Airway epithelial cell (primary cell): ENCODE measurements around the gene WWC1. TPM values are rescaled to one million over a fixed set of nuclear protein-coding genes. Genes with fewer than 3 reads are reported as not detected.

Source experiments
- total RNA-seq: library from RNA; depleted of rRNA; stranded (reverse); fragments of >200 nt; gene quantifications from 2 replicates; pipeline ENCODE4 v1.2.3, GENCODE V29; 2015

The WWC1 gene
- total RNA-seq, result 11.5 and 21.6 TPM in 2 replicates

GRCh38 chr5:168291342-168291963, at the start of gene WWC1:
Gene WWC1 (plus strand): TSS chr5:168291645. CDS start chr5:168292153, 508 bp downstream.

GRCh38 chr5:168486136-168486879, 194.9 kb downstream of the WWC1 start, which contains the start of gene RARS1:
Gene RARS1 (plus strand): TSS chr5:168486471. CDS start chr5:168486499, 28 bp downstream.

Other genes starting within 250 kb of the WWC1 start
- gene RARS1, start 194.8 kb downstream of the WWC1 start, total RNA-seq, result 104 and 111 TPM in 2 replicates
- not detected in 2 replicates for gene FBLL1, start 237.7 kb downstream of the WWC1 start, total RNA-seq